ENCODE measurements around the gene SNX8. TPM values are rescaled to one million over a fixed set of nuclear protein-coding genes. Genes with fewer than 3 reads are reported as not detected.

SNX8 gene
- total RNA-seq, 4 donors from 2014 or later: 13.3 to 35.7 (median 22.1) TPM

DNA sequence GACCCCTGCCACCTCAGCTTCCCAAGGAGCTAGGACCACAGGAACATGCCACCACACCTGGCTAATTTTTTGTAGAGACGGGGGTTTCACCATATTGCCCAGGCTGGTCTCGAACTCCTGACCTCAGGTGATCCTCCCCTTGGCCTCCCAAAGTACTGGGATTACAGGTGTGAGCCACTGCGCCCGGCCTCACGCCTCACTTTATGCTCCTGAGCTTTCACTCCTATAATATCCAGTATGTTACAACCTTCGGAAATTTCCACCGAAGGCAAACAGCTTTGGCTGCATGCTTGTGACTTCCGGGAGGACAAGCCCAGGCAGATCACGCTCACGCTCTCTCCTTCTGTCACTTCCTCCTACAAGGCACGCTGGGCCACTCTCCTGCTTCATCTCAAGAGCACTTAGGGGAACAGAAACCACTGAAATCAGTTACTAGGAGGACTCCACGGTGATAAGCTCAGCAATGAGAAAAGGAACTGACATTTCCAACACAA lies 77.1 kb downstream of the SNX8 start:
- intact Hi-C loops (cut with DNase I; ENCODE audit: low total_unique reads): no loop called here
- WGBS, 2 donors: 47 to 51% methylated on average over 12 of the region's 12 CpGs
- DNase-seq (ENCODE audit: low spot score in 2 of 2): peak in 1 of 2 donors; percentile 62
- H3K4me3 ChIP-seq (ENCODE audit: low read depth, poor library complexity, severe bottlenecking): no peak overlapping the region
- TF ChIP-seq, protein P1, sequence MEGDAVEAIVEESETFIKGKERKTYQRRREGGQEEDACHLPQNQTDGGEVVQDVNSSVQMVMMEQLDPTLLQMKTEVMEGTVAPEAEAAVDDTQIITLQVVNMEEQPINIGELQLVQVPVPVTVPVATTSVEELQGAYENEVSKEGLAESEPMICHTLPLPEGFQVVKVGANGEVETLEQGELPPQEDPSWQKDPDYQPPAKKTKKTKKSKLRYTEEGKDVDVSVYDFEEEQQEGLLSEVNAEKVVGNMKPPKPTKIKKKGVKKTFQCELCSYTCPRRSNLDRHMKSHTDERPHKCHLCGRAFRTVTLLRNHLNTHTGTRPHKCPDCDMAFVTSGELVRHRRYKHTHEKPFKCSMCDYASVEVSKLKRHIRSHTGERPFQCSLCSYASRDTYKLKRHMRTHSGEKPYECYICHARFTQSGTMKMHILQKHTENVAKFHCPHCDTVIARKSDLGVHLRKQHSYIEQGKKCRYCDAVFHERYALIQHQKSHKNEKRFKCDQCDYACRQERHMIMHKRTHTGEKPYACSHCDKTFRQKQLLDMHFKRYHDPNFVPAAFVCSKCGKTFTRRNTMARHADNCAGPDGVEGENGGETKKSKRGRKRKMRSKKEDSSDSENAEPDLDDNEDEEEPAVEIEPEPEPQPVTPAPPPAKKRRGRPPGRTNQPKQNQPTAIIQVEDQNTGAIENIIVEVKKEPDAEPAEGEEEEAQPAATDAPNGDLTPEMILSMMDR (IDR thresholded peaks at IDR 0.05): no peak
- TF ChIP-seq POLR2A (IDR thresholded peaks at IDR 0.05): no peak

- intact Hi-C loops (cut with DNase I; ENCODE audit: low total_unique reads): no loop called here
- WGBS, 2 donors: 83 to 87% methylated on average over 3 of the region's 3 CpGs
- no peak for DNase-seq (ENCODE audit: low spot score in 2 of 2)
- TF ChIP-seq POLR2A (IDR thresholded peaks at IDR 0.05): no peak
- TF ChIP-seq, protein P1 (IDR thresholded peaks at IDR 0.05): no peak
- H3K4me3 ChIP-seq (ENCODE audit: low read depth, poor library complexity, severe bottlenecking): no peak overlapping the region
Measured at GRCh38 chr7:2233926-2234325, 80.3 kb downstream of the SNX8 start.

DNA sequence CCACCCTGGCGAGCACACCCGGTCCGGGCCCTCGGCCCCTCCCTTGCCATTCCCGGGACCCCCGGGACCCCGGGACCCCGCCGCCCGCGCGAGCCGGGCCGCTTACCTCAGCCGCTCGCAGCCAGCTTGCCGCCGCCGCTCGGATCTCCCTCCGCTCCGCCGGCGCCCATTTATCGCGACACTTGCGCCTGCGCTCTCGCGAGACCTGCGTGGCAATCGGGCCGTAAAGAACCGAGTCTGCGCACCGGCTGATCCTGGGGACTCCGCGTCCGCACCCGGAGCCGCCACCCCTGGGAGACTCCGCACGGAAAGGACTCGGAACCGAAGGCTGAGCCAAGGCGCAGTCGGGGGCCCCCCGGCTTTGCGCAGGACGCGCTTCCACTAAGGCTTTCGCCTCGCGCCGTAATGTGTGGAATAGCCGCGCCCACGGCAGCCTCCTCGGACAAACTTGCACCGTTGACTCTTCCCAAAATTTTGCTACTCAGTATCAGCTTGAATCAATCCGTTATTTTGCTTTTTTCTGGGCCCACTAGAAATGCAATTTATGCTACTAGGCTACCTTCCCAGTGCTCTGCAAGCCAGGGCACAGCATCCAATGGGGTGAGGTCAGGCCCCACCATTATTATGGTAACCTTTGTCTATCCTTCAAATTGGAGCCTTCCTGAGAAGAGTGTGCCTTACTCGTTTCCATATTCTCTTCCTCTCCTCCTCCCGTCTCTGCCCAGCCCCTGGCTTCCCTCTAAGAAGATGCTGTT lies 81.3 kb downstream of the SNX8 start, which contains the start of gene MAD1L1:
MAD1L1 (minus strand) TSS at position 180 of the 755 bp plus-strand sequence. CDS start 2,812 bp downstream, outside the sequence.
- peak; percentile 85 to 98 for DNase-seq (ENCODE audit: low spot score in 2 of 2)
- WGBS, 2 donors: 0 to 1% methylated on average over 31 to 55 of the region's 63 CpGs
- intact Hi-C loops (cut with DNase I; ENCODE audit: low total_unique reads): no loop called here
- H3K4me3 ChIP-seq (ENCODE audit: low read depth, poor library complexity, severe bottlenecking): peak within 1 kb of the TSS; percentile 97
- no peak for TF ChIP-seq POLR2A (IDR thresholded peaks at IDR 0.05)
- TF ChIP-seq, protein P1 (IDR thresholded peaks at IDR 0.05): no peak

DNA sequence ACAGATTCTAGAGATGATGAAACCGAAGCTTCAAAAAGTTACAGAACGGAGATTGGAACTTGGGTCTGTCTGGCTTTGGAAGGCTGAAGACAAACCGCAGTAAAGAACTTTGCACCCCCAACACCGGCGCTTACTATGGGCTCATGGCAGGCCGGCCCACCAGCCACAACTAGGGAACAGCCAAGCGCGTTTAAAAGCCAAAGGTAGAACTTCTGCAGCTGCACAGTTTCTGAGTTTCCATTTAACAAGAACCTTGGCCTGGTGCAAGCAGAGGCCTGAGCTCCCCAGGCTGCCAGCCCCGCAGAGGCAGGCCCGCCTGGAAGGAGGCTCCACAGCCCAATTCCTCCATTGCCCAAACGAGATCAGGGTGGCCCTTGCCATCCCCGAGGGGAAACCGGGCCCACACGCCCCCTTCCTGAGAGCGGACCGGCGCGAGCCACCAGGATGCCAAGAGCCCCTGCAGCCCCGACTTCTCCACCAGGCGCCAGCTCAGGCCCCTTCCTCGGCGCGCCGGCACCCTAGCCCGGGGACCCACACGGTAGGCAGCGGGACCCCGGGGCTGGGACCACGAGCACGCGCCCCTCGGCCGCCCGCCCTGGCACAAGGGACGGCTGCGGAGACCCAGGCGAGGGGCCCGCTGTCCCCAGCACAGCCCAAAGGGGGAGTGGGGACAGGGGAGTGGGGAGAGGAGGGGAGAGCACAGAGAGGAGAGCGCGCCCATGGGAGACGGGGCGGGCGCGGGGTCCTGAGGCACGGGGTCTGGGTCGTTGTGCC lies 82.1 kb downstream of the SNX8 start:
- H3K4me3 ChIP-seq (ENCODE audit: low read depth, poor library complexity, severe bottlenecking): peak overlapping the region; percentile 97
- intact Hi-C loops (cut with DNase I; ENCODE audit: low total_unique reads): no loop called here
- WGBS, 2 donors: 1 to 3% methylated on average over 24 to 40 of the region's 46 CpGs
- DNase-seq (ENCODE audit: low spot score in 2 of 2): no peak
- TF ChIP-seq, protein P1 (IDR thresholded peaks at IDR 0.05): no peak
- no peak for TF ChIP-seq POLR2A (IDR thresholded peaks at IDR 0.05)

- intact Hi-C loops (cut with DNase I; ENCODE audit: low total_unique reads): no loop called here
- TF ChIP-seq, protein P1 (IDR thresholded peaks at IDR 0.05): no peak
- no peak for TF ChIP-seq POLR2A (IDR thresholded peaks at IDR 0.05)
- H3K4me3 ChIP-seq (ENCODE audit: low read depth, poor library complexity, severe bottlenecking): no peak overlapping the region
- 76 to 88% methylated on average over 9 of the region's 9 CpGs for WGBS, 2 donors
- DNase-seq (ENCODE audit: low spot score in 2 of 2): no peak
Measured at GRCh38 chr7:2230882-2231281, 83.4 kb downstream of the SNX8 start.

All from lower leg skin (tissue), 4 donors.